Caco-2 (cell line): Measurements from ENCODE around the gene RNASEH1. TPM values are rescaled to one million over a fixed set of nuclear protein-coding genes. Genes with fewer than 3 reads are reported as not detected.

ENCODE experiments used
- BruUV-seq: library from RNA; stranded (reverse); fragments of 400-500 nt; replicated peaks from 2 replicates; lab custom pipeline; 2021; lab: Mats Ljungman, UMichigan
- CTCF ChIA-PET: fragments of 300-600 bp; sonication (Branson Sonifier 250); formaldehyde crosslinking; loops from one replicate; lab custom pipeline; 2022; ENCODE audit warnings: antibody characterized with exemption; lab: Charles Lee
- POLR2A ChIA-PET: fragments of 300-600 bp; sonication (Branson Sonifier 250); formaldehyde crosslinking; loops from one replicate; lab custom pipeline; 2022; ENCODE audit warnings: antibody characterized with exemption; lab: Charles Lee
- DNase-seq, 2 experiments: peaks; one replicate each; pipeline versions ENCODE4 v3.0.0 to v3.0.0-alpha.2; 2020 to 2022
- H3K27me3 ChIP-seq: replicated peaks from 2 replicates; pipeline ENCODE4 v1.6.0; 2011; ENCODE audit warnings: low read length; ENCODE audit not compliant: control insufficient read depth, insufficient read depth
- H3K36me3 ChIP-seq: 2 replicates; pipeline ENCODE4 v1.5.1; 2011; ENCODE audit warnings: low read length; ENCODE audit not compliant: control insufficient read depth, insufficient read depth
- H3K4me1 ChIP-seq: fragments of 250-450 bp; sonication (Bioruptor Pico); 2 replicates; pipeline ENCODE4 v1.5.1; 2020; ENCODE audit warnings: mild to moderate bottlenecking
- H3K4me3 ChIP-seq: 2 replicates; pipeline ENCODE4 v1.5.1; 2011; ENCODE audit warnings: low read depth, mild to moderate bottlenecking, control low read depth, low read length
- H3K9me3 ChIP-seq: fragments of 250-450 bp; sonication (Bioruptor Pico); 2 replicates; pipeline ENCODE4 v1.5.1; 2020; ENCODE audit warnings: mild to moderate bottlenecking, moderate library complexity
- H3K27ac Mint-ChIP-seq: one replicate; pipeline ENCODE4 v1.8.0; 2022; ENCODE audit warnings: mixed read lengths; ENCODE audit not compliant: unreplicated experiment
- H3K27me3 Mint-ChIP-seq: one replicate; pipeline ENCODE4 v1.8.0; 2022; ENCODE audit warnings: mixed read lengths; ENCODE audit not compliant: insufficient read depth, unreplicated experiment
- H3K36me3 Mint-ChIP-seq: one replicate; pipeline ENCODE4 v1.8.0; 2022; ENCODE audit warnings: mild to moderate bottlenecking, mixed read lengths; ENCODE audit not compliant: insufficient read depth, unreplicated experiment
- H3K4me1 Mint-ChIP-seq: one replicate; pipeline ENCODE4 v1.8.0; 2022; ENCODE audit warnings: low read depth, mixed read lengths; ENCODE audit not compliant: unreplicated experiment
- H3K4me3 Mint-ChIP-seq: one replicate; pipeline ENCODE4 v1.8.0; 2022; ENCODE audit warnings: mild to moderate bottlenecking, moderate library complexity, mixed read lengths; ENCODE audit not compliant: unreplicated experiment
- H3K9me3 Mint-ChIP-seq: one replicate; pipeline ENCODE4 v1.8.0; 2022; ENCODE audit warnings: mixed read lengths; ENCODE audit not compliant: unreplicated experiment
- CTCF ChIP-seq, 2 experiments: fragments of 200-600 bp in 1 of 2; IDR thresholded peaks; 1 replicate in 1 of 2; 2 replicates in 1 of 2; pipeline versions ENCODE4 v1.5.1 to v1.8.0; 2011 to 2022; ENCODE audit warnings: antibody characterized with exemption in 1 of 2, control low read depth in 1 of 2, inconsistent platforms in 1 of 2, low read depth in 1 of 2, low read length in 1 of 2, mild to moderate bottlenecking in 1 of 2, moderate library complexity in 1 of 2; ENCODE audit not compliant: insufficient read depth in 1 of 2, severe bottlenecking in 1 of 2, unreplicated experiment in 1 of 2
- intact Hi-C: fragments of 100-400 bp; cut with micrococcal nuclease; formaldehyde crosslinking; loops from one replicate; pipeline ENCODE4 v1.10.0; 2022; ENCODE audit not compliant: unreplicated experiment
- total RNA-seq: library from RNA; stranded (reverse); gene quantifications from 2 replicates; pipeline ENCODE4 v1.2.3, GENCODE V29; 2022

Gene RNASEH1
- total RNA-seq, 1 experiment from 2014 or later = 47.1 TPM

- H3K27me3 Mint-ChIP-seq = no peaks in the 10 kb centered on the region
- ChIA-PET POLR2A (interaction anchor here (1.3 kb wide), 1 partner anchor 14 kb away, joined by 8 read pairs; no protein-coding TSS in a partner anchor), CTCF (no interaction called here)
- Histone ChIP-seq H3K4me3 (no peak overlapping the region), H3K4me1 (no peaks in the 10 kb centered on the region), H3K36me3 (peaks cover 2% of the 10 kb centered on the region; the same call in 1 of the 2 replicates), H3K9me3 (no peaks in the 10 kb centered on the region), H3K27me3 (no peaks in the 10 kb centered on the region)
- H3K4me3 Mint-ChIP-seq = no peak overlapping the region
- peaks cover 6% of the 10 kb centered on the region for H3K4me1 Mint-ChIP-seq
- H3K27ac Mint-ChIP-seq = no peak overlapping the region
- H3K36me3 Mint-ChIP-seq = peaks cover 66% of the 10 kb centered on the region
- TF ChIP-seq CTCF (IDR thresholded peaks at IDR 0.05; ENCODE audit: insufficient read depth in 1 of 2, low read depth in 1 of 2, low read length in 1 of 2, severe bottlenecking in 1 of 2, unreplicated experiment in 1 of 2) = no peak
- intact Hi-C loops = no loop called here
- no TSS peak for BruUV-seq
- H3K9me3 Mint-ChIP-seq = no peaks in the 10 kb centered on the region
- DNase-seq = no peak
Observed at GRCh38 chr2:3504741-3505140, 53.4 kb downstream of the RNASEH1 start.

- no peaks in the 10 kb centered on the region for H3K9me3 ChIP-seq
- H3K27me3 Mint-ChIP-seq = no peaks in the 10 kb centered on the region
- no peaks in the 10 kb centered on the region for H3K9me3 Mint-ChIP-seq
- H3K27ac Mint-ChIP-seq = no peak overlapping the region
- no peaks in the 10 kb centered on the region for H3K27me3 ChIP-seq
- CTCF ChIA-PET = no interaction called here
- no peak for DNase-seq
- TF ChIP-seq CTCF (IDR thresholded peaks at IDR 0.05; ENCODE audit: insufficient read depth in 1 of 2, low read depth in 1 of 2, low read length in 1 of 2, severe bottlenecking in 1 of 2, unreplicated experiment in 1 of 2) = no peak
- POLR2A ChIA-PET = no interaction called here
- H3K4me3 ChIP-seq = no peak overlapping the region
- no TSS peak for BruUV-seq
- peaks cover 6% of the 10 kb centered on the region for H3K4me1 Mint-ChIP-seq
- no peak overlapping the region for H3K4me3 Mint-ChIP-seq
- intact Hi-C loops = no loop called here
- H3K36me3 Mint-ChIP-seq = peaks cover 70% of the 10 kb centered on the region
- H3K4me1 ChIP-seq = no peaks in the 10 kb centered on the region
- H3K36me3 ChIP-seq = peaks cover 2% of the 10 kb centered on the region; the same call in 1 of the 2 replicates
Observed at GRCh38 chr2:3503483-3503882, 54.6 kb downstream of the RNASEH1 start.

GRCh38 chr2:3503046-3503445 lies 55.1 kb downstream of the RNASEH1 start:
- H3K27ac Mint-ChIP-seq = no peak overlapping the region
- POLR2A ChIA-PET = no interaction called here
- H3K27me3 ChIP-seq = no peaks in the 10 kb centered on the region
- no peaks in the 10 kb centered on the region for H3K9me3 ChIP-seq
- BruUV-seq = no TSS peak
- H3K36me3 ChIP-seq = peaks cover 2% of the 10 kb centered on the region; the same call in 1 of the 2 replicates
- H3K9me3 Mint-ChIP-seq = no peaks in the 10 kb centered on the region
- no peak for TF ChIP-seq CTCF (IDR thresholded peaks at IDR 0.05; ENCODE audit: insufficient read depth in 1 of 2, low read depth in 1 of 2, low read length in 1 of 2, severe bottlenecking in 1 of 2, unreplicated experiment in 1 of 2)
- no peak overlapping the region for H3K4me3 Mint-ChIP-seq
- no peak overlapping the region for H3K4me3 ChIP-seq
- CTCF ChIA-PET = no interaction called here
- peaks cover 6% of the 10 kb centered on the region for H3K4me1 Mint-ChIP-seq
- no peak for DNase-seq
- peaks cover 70% of the 10 kb centered on the region for H3K36me3 Mint-ChIP-seq
- H3K27me3 Mint-ChIP-seq = no peaks in the 10 kb centered on the region
- H3K4me1 ChIP-seq = no peaks in the 10 kb centered on the region
- intact Hi-C loops = no loop called here
